Measurements from ENCODE around the gene TMEM87B.

Gene TMEM87B

DNA sequence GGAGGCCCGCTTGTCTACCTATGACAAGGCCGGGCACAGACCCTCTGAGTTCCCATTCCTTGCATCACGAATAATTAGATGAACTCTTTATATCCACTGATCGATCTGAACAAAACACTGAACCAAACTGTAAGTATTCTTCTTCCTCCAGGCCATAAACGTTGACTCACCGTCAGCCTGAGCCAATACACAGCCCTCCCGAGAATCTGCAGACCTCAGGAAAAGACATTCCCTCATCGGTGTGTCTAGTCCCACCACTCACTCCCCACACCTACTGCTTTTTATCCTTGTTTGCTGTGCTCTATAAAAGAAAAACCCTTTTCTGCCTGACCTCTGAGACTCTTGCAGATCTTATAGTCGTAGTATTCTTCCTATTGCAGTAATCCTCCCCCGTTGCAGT, 41.0 kb downstream of the TMEM87B start:
- H3K9me3 ChIP-seq (replicated peaks; ENCODE audit: insufficient read depth, low read length): no peaks in the 10 kb centered on the region
- H3K27ac ChIP-seq (ENCODE audit: low read length): no peak overlapping the region
- TF ChIP-seq EZH2phosphoT487 (IDR thresholded peaks at IDR 0.05; ENCODE audit: low read length) (no peak), EZH2 (optimal IDR thresholded peaks at IDR 0.05; ENCODE audit: low read depth, low read length) (no peak)
- TF ChIP-seq, protein P1, sequence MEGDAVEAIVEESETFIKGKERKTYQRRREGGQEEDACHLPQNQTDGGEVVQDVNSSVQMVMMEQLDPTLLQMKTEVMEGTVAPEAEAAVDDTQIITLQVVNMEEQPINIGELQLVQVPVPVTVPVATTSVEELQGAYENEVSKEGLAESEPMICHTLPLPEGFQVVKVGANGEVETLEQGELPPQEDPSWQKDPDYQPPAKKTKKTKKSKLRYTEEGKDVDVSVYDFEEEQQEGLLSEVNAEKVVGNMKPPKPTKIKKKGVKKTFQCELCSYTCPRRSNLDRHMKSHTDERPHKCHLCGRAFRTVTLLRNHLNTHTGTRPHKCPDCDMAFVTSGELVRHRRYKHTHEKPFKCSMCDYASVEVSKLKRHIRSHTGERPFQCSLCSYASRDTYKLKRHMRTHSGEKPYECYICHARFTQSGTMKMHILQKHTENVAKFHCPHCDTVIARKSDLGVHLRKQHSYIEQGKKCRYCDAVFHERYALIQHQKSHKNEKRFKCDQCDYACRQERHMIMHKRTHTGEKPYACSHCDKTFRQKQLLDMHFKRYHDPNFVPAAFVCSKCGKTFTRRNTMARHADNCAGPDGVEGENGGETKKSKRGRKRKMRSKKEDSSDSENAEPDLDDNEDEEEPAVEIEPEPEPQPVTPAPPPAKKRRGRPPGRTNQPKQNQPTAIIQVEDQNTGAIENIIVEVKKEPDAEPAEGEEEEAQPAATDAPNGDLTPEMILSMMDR (IDR thresholded peaks at IDR 0.05; ENCODE audit: low read length): no peak
- H3K4me1 ChIP-seq (ENCODE audit: low read length): no peaks in the 10 kb centered on the region
- no peaks in the 10 kb centered on the region for H3K27me3 ChIP-seq (replicated peaks; ENCODE audit: insufficient read depth, low read length)
- no peak overlapping the region for H3K4me3 ChIP-seq (ENCODE audit: low read length)
- H3K79me2 ChIP-seq (ENCODE audit: low read length): no peaks in the 10 kb centered on the region
- H3K9ac ChIP-seq (ENCODE audit: low read length): no peak overlapping the region
- no peak for DNase-seq
- no peak overlapping the region for H2AFZ ChIP-seq (ENCODE audit: low read length)
- H3K4me2 ChIP-seq (ENCODE audit: low read depth, low read length): no peak overlapping the region
- H3K9me2 ChIP-seq (replicated peaks; ENCODE audit: insufficient read depth, low read length): no peaks in the 10 kb centered on the region
- peaks cover 6% of the 10 kb centered on the region; the same call in 1 of the 2 replicates for H3K36me3 ChIP-seq (replicated peaks; ENCODE audit: insufficient read depth, low read length)
- H3F3A ChIP-seq (ENCODE audit: insufficient read depth, low read length): no peaks in the 10 kb centered on the region
- no peaks in the 10 kb centered on the region for H4K20me1 ChIP-seq (ENCODE audit: insufficient read depth, low read length)

DNA sequence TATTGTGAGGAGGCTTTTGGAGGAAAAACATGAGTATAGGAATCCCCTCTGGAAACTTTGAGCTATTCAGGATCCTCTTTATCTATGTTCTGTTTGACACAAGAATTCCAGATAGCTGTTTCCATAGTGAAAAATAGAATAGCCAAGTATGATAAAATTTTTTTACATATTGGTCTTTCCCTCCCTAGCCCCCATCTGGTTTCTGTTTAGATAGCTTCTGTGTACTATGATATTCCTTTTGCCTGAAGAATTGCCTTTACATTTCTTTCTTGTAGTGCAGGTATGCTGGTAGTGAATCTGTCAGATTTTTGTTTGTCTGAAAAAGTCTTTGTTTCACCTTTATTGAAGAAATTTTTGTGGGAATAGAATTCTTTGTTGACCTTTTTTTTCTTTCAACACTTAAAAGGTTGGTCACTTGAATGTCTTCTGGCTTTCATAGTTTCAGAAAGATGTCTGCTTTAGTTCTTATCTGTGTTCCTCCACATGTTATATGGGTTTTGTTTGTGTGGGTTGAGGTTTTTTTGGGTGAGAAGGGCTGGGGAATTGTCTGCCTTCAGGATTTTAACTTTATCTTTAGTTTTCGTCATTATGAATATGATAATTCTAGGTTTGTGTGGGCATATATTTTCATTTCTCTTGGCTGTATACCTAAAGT, 53.2 kb downstream of the TMEM87B start:
- DNase-seq: no peak
- H3K27ac ChIP-seq (ENCODE audit: low read length): no peak overlapping the region
- no peaks in the 10 kb centered on the region for H3K9me2 ChIP-seq (replicated peaks; ENCODE audit: insufficient read depth, low read length)
- H3K27me3 ChIP-seq (replicated peaks; ENCODE audit: insufficient read depth, low read length): no peaks in the 10 kb centered on the region
- TF ChIP-seq EZH2 (optimal IDR thresholded peaks at IDR 0.05; ENCODE audit: low read depth, low read length): no peak
- no peak for TF ChIP-seq EZH2phosphoT487 (IDR thresholded peaks at IDR 0.05; ENCODE audit: low read length)
- TF ChIP-seq, protein P1 (IDR thresholded peaks at IDR 0.05; ENCODE audit: low read length): no peak
- H3K9me3 ChIP-seq (replicated peaks; ENCODE audit: insufficient read depth, low read length): no peaks in the 10 kb centered on the region
- H3F3A ChIP-seq (ENCODE audit: insufficient read depth, low read length): no peaks in the 10 kb centered on the region
- H2AFZ ChIP-seq (ENCODE audit: low read length): no peak overlapping the region
- no peaks in the 10 kb centered on the region for H3K79me2 ChIP-seq (ENCODE audit: low read length)
- no peaks in the 10 kb centered on the region for H4K20me1 ChIP-seq (ENCODE audit: insufficient read depth, low read length)
- no peak overlapping the region for H3K9ac ChIP-seq (ENCODE audit: low read length)
- H3K4me3 ChIP-seq (ENCODE audit: low read length): no peak overlapping the region
- H3K4me2 ChIP-seq (ENCODE audit: low read depth, low read length): no peak overlapping the region
- H3K4me1 ChIP-seq (ENCODE audit: low read length): no peaks in the 10 kb centered on the region
- H3K36me3 ChIP-seq (replicated peaks; ENCODE audit: insufficient read depth, low read length): 0 out of 2 replicates have a peak, but pooled peaks cover 6% of the 10 kb centered on the region

DNA sequence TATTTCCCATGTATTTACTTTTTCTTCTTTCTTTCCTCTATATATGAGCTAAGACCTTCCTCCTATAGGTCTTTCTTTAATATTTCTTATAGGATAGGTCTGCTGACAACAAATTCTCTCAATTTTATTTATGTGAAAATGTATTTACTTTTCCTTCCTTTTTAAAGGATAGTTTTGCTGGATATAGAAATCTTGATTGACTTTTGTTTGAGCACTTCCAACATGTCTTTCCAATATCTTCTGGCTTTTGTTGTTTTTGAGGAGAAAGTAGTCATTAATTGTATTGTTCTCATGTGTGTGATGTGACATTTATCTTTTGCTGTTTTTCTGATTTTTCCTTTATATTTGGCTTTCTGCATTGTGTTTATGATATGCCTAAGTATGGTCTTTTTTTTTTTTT, 54.2 kb downstream of the TMEM87B start:
- no peaks in the 10 kb centered on the region for H3K9me3 ChIP-seq (replicated peaks; ENCODE audit: insufficient read depth, low read length)
- no peak overlapping the region for H3K4me3 ChIP-seq (ENCODE audit: low read length)
- H3K79me2 ChIP-seq (ENCODE audit: low read length): no peaks in the 10 kb centered on the region
- H3K27me3 ChIP-seq (replicated peaks; ENCODE audit: insufficient read depth, low read length): no peaks in the 10 kb centered on the region
- no peak overlapping the region for H2AFZ ChIP-seq (ENCODE audit: low read length)
- TF ChIP-seq, protein P1 (IDR thresholded peaks at IDR 0.05; ENCODE audit: low read length): no peak
- no peak for TF ChIP-seq EZH2phosphoT487 (IDR thresholded peaks at IDR 0.05; ENCODE audit: low read length)
- no peak for TF ChIP-seq EZH2 (optimal IDR thresholded peaks at IDR 0.05; ENCODE audit: low read depth, low read length)
- H3K9me2 ChIP-seq (replicated peaks; ENCODE audit: insufficient read depth, low read length): no peaks in the 10 kb centered on the region
- DNase-seq: no peak
- no peaks in the 10 kb centered on the region for H4K20me1 ChIP-seq (ENCODE audit: insufficient read depth, low read length)
- H3F3A ChIP-seq (ENCODE audit: insufficient read depth, low read length): no peaks in the 10 kb centered on the region
- H3K4me2 ChIP-seq (ENCODE audit: low read depth, low read length): no peak overlapping the region
- 0 out of 2 replicates have a peak, but pooled peaks cover 6% of the 10 kb centered on the region for H3K36me3 ChIP-seq (replicated peaks; ENCODE audit: insufficient read depth, low read length)
- H3K4me1 ChIP-seq (ENCODE audit: low read length): no peaks in the 10 kb centered on the region
- H3K9ac ChIP-seq (ENCODE audit: low read length): no peak overlapping the region
- no peak overlapping the region for H3K27ac ChIP-seq (ENCODE audit: low read length)

Measured in MM.1S (cell line).